ENCODE data around the gene SLC6A1.

GRCh38 chr3:11085093-11085840 lies 92.7 kb downstream of the SLC6A1 start:
- TF ChIP-seq, protein P1, sequence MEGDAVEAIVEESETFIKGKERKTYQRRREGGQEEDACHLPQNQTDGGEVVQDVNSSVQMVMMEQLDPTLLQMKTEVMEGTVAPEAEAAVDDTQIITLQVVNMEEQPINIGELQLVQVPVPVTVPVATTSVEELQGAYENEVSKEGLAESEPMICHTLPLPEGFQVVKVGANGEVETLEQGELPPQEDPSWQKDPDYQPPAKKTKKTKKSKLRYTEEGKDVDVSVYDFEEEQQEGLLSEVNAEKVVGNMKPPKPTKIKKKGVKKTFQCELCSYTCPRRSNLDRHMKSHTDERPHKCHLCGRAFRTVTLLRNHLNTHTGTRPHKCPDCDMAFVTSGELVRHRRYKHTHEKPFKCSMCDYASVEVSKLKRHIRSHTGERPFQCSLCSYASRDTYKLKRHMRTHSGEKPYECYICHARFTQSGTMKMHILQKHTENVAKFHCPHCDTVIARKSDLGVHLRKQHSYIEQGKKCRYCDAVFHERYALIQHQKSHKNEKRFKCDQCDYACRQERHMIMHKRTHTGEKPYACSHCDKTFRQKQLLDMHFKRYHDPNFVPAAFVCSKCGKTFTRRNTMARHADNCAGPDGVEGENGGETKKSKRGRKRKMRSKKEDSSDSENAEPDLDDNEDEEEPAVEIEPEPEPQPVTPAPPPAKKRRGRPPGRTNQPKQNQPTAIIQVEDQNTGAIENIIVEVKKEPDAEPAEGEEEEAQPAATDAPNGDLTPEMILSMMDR (IDR thresholded peaks at IDR 0.05), result no peak
- no peak for TF ChIP-seq EP300 (IDR thresholded peaks at IDR 0.05)
- no peak for TF ChIP-seq POLR2A (IDR thresholded peaks at IDR 0.05)
